ENCODE measurements around the gene HLA-DPB1. TPM values are rescaled to one million over a fixed set of nuclear protein-coding genes. Genes with fewer than 3 reads are reported as not detected.

Gene HLA-DPB1
- polyA plus RNA-seq, 1 experiment, result 11.2 TPM

DNA sequence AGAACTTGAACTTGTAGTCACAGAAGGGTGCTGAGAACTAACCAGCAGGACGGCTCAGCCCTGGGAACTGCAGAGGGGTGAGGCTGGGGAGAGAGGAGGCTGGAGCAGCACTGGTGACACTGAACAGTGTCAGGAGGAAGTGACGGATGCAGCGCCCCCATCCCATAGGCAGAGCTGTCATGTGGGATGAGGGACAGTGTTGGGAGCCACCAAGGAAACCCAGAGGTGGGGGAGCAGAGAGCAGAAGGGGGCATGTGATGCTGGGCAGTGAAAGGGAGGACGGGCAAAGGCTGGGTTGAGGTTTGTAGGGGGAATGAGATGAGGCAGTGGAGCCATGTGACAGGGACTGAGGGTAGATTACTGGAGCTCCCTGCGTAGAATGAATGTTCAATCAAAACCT is 2.1 kb downstream of the HLA-DPB1 start:
- TF ChIP-seq, protein P1, sequence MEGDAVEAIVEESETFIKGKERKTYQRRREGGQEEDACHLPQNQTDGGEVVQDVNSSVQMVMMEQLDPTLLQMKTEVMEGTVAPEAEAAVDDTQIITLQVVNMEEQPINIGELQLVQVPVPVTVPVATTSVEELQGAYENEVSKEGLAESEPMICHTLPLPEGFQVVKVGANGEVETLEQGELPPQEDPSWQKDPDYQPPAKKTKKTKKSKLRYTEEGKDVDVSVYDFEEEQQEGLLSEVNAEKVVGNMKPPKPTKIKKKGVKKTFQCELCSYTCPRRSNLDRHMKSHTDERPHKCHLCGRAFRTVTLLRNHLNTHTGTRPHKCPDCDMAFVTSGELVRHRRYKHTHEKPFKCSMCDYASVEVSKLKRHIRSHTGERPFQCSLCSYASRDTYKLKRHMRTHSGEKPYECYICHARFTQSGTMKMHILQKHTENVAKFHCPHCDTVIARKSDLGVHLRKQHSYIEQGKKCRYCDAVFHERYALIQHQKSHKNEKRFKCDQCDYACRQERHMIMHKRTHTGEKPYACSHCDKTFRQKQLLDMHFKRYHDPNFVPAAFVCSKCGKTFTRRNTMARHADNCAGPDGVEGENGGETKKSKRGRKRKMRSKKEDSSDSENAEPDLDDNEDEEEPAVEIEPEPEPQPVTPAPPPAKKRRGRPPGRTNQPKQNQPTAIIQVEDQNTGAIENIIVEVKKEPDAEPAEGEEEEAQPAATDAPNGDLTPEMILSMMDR (IDR thresholded peaks at IDR 0.05; ENCODE audit: insufficient read depth, low read depth, low read length), result no peak
- DNase-seq (ENCODE audit: low read depth), result no peak
- H3K4me3 ChIP-seq (ENCODE audit: low read depth, low read length), result no peak overlapping the region
- CTCF ChIA-PET, result no interaction called here
- no peaks in the 10 kb centered on the region for H3K36me3 ChIP-seq (ENCODE audit: control insufficient read depth, insufficient read depth, low read length)
- POLR2A ChIA-PET, result no interaction called here
- peaks cover 3% of the 10 kb centered on the region for H3K27me3 ChIP-seq (ENCODE audit: control insufficient read depth, insufficient read depth, low read length)

DNA sequence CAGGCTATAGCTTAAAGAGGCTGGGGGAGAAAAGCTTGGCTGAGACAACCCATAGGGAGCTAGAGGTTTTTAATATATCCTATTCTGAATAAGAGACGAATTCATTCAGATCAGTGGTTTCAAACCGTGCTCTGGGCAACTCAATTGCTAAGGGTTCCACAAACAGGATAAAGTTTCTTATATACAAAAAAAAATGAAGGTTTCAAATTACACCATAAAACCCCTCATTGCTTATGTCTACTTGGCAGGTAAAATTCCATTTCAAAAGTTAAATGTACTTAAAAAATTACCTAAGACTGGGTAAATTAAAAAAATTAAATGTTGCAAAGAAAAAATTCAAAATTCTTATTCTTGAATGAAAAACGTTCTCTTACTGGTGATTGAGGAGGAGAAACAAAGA is 2.7 kb downstream of the HLA-DPB1 start:
- H3K27me3 ChIP-seq (ENCODE audit: control insufficient read depth, insufficient read depth, low read length), result peaks cover 3% of the 10 kb centered on the region
- no peaks in the 10 kb centered on the region for H3K36me3 ChIP-seq (ENCODE audit: control insufficient read depth, insufficient read depth, low read length)
- no peak overlapping the region for H3K4me3 ChIP-seq (ENCODE audit: low read depth, low read length)
- DNase-seq (ENCODE audit: low read depth), result no peak
- TF ChIP-seq, protein P1 (IDR thresholded peaks at IDR 0.05; ENCODE audit: insufficient read depth, low read depth, low read length), result no peak
- POLR2A ChIA-PET, result no interaction called here
- CTCF ChIA-PET, result no interaction called here

DNA sequence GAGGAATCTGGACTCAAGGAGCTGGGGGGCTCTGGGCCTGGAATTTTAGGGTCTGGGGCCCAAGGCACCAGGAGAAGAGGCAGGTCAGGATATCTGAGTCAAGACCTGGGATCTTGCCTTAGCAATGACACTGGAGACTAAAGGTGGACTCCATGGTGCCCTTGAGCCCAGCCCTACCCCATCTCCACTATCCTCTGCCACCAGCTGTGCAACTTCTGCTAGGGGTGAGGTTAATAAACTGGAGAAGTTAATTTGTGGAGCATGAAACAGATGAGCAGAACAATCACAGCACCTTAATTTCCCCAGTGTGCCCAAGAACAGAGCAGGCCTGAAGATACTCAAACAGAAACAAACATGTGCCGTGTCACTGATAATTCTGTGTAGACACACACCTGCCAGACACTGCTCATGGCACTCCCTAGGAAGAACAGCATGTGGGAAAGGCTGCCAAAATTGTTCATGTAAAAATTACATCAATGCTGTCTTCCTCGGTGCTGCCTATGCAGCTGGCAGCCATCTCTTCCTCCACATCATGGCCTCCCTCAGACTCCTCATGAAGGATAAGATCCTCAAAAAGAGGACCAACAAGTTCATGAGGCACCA is 3.2 kb downstream of the HLA-DPB1 start:
- Histone ChIP-seq H3K36me3 (ENCODE audit: control insufficient read depth, insufficient read depth, low read length) (no peaks in the 10 kb centered on the region), H3K4me3 (ENCODE audit: low read depth, low read length) (no peak overlapping the region), H3K27me3 (ENCODE audit: control insufficient read depth, insufficient read depth, low read length) (peaks cover 3% of the 10 kb centered on the region)
- TF ChIP-seq, protein P1 (IDR thresholded peaks at IDR 0.05; ENCODE audit: insufficient read depth, low read depth, low read length), result no peak
- no peak for DNase-seq (ENCODE audit: low read depth)
- POLR2A ChIA-PET, result no interaction called here
- CTCF ChIA-PET, result no interaction called here

DNA sequence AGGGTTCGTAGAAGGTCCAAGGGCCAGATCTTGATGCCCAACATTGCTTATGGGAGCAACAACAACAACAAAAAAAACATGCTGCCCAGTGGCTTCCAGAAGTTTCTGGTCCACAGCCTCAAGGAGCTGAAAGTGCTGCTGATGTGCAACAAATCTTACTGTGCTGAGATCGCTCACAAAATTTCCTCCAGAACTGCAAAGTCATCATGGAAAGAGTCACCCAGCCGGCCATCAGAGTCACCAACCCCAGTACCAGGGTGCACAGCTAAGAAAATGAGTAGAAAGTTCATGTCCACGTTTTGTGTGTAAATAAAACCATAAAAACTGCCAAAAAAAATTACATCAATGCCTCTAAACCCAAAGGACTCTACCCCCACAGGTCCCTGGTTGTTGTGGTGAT is 3.8 kb downstream of the HLA-DPB1 start:
- H3K36me3 ChIP-seq (ENCODE audit: control insufficient read depth, insufficient read depth, low read length), result no peaks in the 10 kb centered on the region
- no peak for DNase-seq (ENCODE audit: low read depth)
- peaks cover 3% of the 10 kb centered on the region for H3K27me3 ChIP-seq (ENCODE audit: control insufficient read depth, insufficient read depth, low read length)
- no peak overlapping the region for H3K4me3 ChIP-seq (ENCODE audit: low read depth, low read length)
- ChIA-PET CTCF (no interaction called here), POLR2A (no interaction called here)
- TF ChIP-seq, protein P1 (IDR thresholded peaks at IDR 0.05; ENCODE audit: insufficient read depth, low read depth, low read length), result no peak

GRCh38 chr6:33080127-33081089 is 4.6 kb downstream of the HLA-DPB1 start:
- CTCF ChIA-PET, result interaction anchor here (1.0 to 1.1 kb wide), 2 partner anchors 16 to 55 kb away, joined by 3 read pairs; no protein-coding TSS in a partner anchor
- POLR2A ChIA-PET, result no interaction called here
- peaks cover 3% of the 10 kb centered on the region for H3K27me3 ChIP-seq (ENCODE audit: control insufficient read depth, insufficient read depth, low read length)
- peak; percentile 4 for DNase-seq (ENCODE audit: low read depth)
- H3K4me3 ChIP-seq (ENCODE audit: low read depth, low read length), result peak overlapping the region; percentile 40
- TF ChIP-seq, protein P1 (IDR thresholded peaks at IDR 0.05; ENCODE audit: insufficient read depth, low read depth, low read length), result no peak
- no peaks in the 10 kb centered on the region for H3K36me3 ChIP-seq (ENCODE audit: control insufficient read depth, insufficient read depth, low read length)

All from BJ (cell line).